HG02970 (cell line): Measurements from ENCODE around the gene CEP112.
"Not testable (repeated sequence)": the region's sequence is repeated elsewhere in the genome, so short reads cannot be mapped to it uniquely, and the experiment has no call there.

ENCODE experiments used
- ATAC-seq: cut with Tn5 transposase; IDR thresholded peaks from one replicate; pipeline ENCODE4 v1.9.1; 2021; ENCODE audit warnings: mild to moderate bottlenecking, moderate library complexity, moderate number of reproducible peaks; ENCODE audit not compliant: unreplicated experiment, low FRiP score

The CEP112 gene

GRCh38 chr17:66088173-66088572 is 103.8 kb downstream of the CEP112 start:
- no peak for ATAC-seq

GRCh38 chr17:66087073-66087472 is 104.9 kb downstream of the CEP112 start:
- ATAC-seq = no peak

- no peak for ATAC-seq
Observed at GRCh38 chr17:66085221-66085620, 106.7 kb downstream of the CEP112 start.

- ATAC-seq = not testable (repeated sequence)
Observed at GRCh38 chr17:66080670-66081069, 111.3 kb downstream of the CEP112 start.

- ATAC-seq = no peak
Observed at GRCh38 chr17:66076546-66077190, 115.3 kb downstream of the CEP112 start.

- no peak for ATAC-seq
Observed at GRCh38 chr17:66073384-66073783, 118.5 kb downstream of the CEP112 start.

- ATAC-seq = no peak
Observed at GRCh38 chr17:66063686-66064085, 128.2 kb downstream of the CEP112 start.

- no peak for ATAC-seq
Observed at GRCh38 chr17:66056148-66056547, 135.8 kb downstream of the CEP112 start.

GRCh38 chr17:66054242-66054641 is 137.7 kb downstream of the CEP112 start:
- no peak for ATAC-seq

- ATAC-seq = no peak
Observed at GRCh38 chr17:66044083-66044482, 147.8 kb downstream of the CEP112 start.

- ATAC-seq = no peak
Observed at GRCh38 chr17:66043419-66043818, 148.5 kb downstream of the CEP112 start.

- no peak for ATAC-seq
Observed at GRCh38 chr17:66040402-66040801, 151.5 kb downstream of the CEP112 start.

- ATAC-seq = no peak
Observed at GRCh38 chr17:66038125-66038524, 153.8 kb downstream of the CEP112 start.

GRCh38 chr17:66037221-66037620 is 154.7 kb downstream of the CEP112 start:
- no peak for ATAC-seq

GRCh38 chr17:66032082-66032712 is 159.7 kb downstream of the CEP112 start:
- no peak for ATAC-seq

- ATAC-seq = no peak
Observed at GRCh38 chr17:66025551-66025950, 166.4 kb downstream of the CEP112 start.

- no peak for ATAC-seq
Observed at GRCh38 chr17:66021757-66022156, 170.2 kb downstream of the CEP112 start.

- no peak for ATAC-seq
Observed at GRCh38 chr17:66018786-66019185, 173.1 kb downstream of the CEP112 start.

- no peak for ATAC-seq
Observed at GRCh38 chr17:66016231-66016630, 175.7 kb downstream of the CEP112 start.

- no peak for ATAC-seq
Observed at GRCh38 chr17:66008680-66009079, 183.3 kb downstream of the CEP112 start.

GRCh38 chr17:66006654-66007053 is 185.3 kb downstream of the CEP112 start:
- no peak for ATAC-seq

GRCh38 chr17:66002812-66003211 is 189.1 kb downstream of the CEP112 start:
- ATAC-seq = no peak
